DMS 273 (cell line): ENCODE results near the gene MYO18B.

Experiments used
- DNase-seq: peaks from one replicate; lab custom pipeline; 2025; ENCODE audit not compliant: unreplicated experiment; lab: John Stamatoyannopoulos, UW

Gene MYO18B

GRCh38 chr22:26079009-26079408, 337.0 kb downstream of the MYO18B start:
- DNase-seq, result no peak
